Measurements from ENCODE around the gene PLA2G2E. TPM values are rescaled to one million over a fixed set of nuclear protein-coding genes. Genes with fewer than 3 reads are reported as not detected.
A peak's percentile ranks its signal among the peaks of the same experiment; 100 is the strongest.

Gene PLA2G2E
- total and polyA plus RNA-seq, 2 donors from 2014 or later: not detected

DNA sequence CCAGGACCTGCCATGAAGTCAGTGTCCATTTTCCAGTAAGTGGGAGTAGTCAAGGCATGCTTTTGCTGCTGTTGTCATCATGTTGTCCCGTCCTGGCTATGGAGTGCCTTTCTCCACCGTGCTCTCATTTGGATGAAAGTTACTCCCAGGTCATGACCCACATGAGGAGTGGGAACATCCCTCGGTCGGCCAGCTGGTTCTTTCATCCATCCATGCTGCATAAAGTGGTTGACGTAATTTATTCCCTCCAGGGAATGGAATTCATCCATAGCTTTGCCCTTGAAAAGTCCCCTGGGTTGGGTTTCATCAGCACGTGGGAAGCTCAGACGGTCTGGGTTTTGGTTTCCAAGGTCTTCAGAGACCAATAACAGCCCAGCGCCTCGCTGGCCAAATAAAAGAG, 44.4 kb upstream of the PLA2G2E start:
- H3K27me3 ChIP-seq (ENCODE audit: control insufficient read depth, insufficient read depth, low read length): no peaks in the 10 kb centered on the region
- no peak overlapping the region for H3K4me3 ChIP-seq (ENCODE audit: low read length in 3 of 3)
- no peak overlapping the region for H3K9ac ChIP-seq (ENCODE audit: low read length in 3 of 3)
- H3K27ac ChIP-seq (ENCODE audit: low read depth in 2 of 2, low read length in 2 of 2): no peak overlapping the region
- no peaks in the 10 kb centered on the region for H3K4me1 ChIP-seq (ENCODE audit: control insufficient read depth in 2 of 3, insufficient read depth in 2 of 3, low read depth in 1 of 3, low read length in 3 of 3)
- peaks cover 0 to 2% (median 0%) of the 10 kb centered on the region in 3 donors for H3K9me3 ChIP-seq (ENCODE audit: control insufficient read depth in 2 of 3, insufficient read depth in 1 of 3, low read length in 3 of 3)
- DNase-seq: peak in 4 of 5 donors; percentile 78 to 92 (median 88)
- TF ChIP-seq, protein P1, sequence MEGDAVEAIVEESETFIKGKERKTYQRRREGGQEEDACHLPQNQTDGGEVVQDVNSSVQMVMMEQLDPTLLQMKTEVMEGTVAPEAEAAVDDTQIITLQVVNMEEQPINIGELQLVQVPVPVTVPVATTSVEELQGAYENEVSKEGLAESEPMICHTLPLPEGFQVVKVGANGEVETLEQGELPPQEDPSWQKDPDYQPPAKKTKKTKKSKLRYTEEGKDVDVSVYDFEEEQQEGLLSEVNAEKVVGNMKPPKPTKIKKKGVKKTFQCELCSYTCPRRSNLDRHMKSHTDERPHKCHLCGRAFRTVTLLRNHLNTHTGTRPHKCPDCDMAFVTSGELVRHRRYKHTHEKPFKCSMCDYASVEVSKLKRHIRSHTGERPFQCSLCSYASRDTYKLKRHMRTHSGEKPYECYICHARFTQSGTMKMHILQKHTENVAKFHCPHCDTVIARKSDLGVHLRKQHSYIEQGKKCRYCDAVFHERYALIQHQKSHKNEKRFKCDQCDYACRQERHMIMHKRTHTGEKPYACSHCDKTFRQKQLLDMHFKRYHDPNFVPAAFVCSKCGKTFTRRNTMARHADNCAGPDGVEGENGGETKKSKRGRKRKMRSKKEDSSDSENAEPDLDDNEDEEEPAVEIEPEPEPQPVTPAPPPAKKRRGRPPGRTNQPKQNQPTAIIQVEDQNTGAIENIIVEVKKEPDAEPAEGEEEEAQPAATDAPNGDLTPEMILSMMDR (IDR thresholded peaks at IDR 0.05; ENCODE audit: borderline replicate concordance, extremely low read depth, insufficient read depth): no peak
- H3K36me3 ChIP-seq (ENCODE audit: control insufficient read depth in 2 of 3, insufficient read depth in 3 of 3, low read length in 3 of 3): no peaks in the 10 kb centered on the region
- no peak for FAIRE-seq
- intact Hi-C loops (cut with DNase I): no loop called here

DNA sequence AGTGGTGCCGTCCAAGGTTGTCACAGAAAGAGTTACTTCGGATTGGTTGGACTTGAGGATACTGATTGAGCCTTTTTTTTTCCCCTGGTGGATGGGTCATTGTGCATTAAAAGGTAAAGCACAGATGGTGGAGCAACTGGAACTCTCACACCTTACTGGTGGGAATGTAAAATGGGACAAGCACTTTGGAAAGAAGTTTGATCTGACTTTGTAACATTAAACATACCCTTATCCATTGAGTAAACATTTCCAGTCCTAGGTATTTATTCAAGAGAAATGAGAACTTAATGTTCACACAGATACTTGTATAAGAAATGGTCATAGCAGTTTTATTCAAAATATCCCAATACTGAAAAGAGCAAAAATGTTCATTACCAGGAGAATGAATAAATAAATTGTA, 41.1 kb upstream of the PLA2G2E start:
- Histone ChIP-seq H3K36me3 (ENCODE audit: control insufficient read depth in 2 of 3, insufficient read depth in 3 of 3, low read length in 3 of 3) (no peaks in the 10 kb centered on the region), H3K9me3 (ENCODE audit: control insufficient read depth in 2 of 3, insufficient read depth in 1 of 3, low read length in 3 of 3) (peaks cover 0 to 2% (median 0%) of the 10 kb centered on the region in 3 donors), H3K27ac (ENCODE audit: low read depth in 2 of 2, low read length in 2 of 2) (no peak overlapping the region), H3K9ac (ENCODE audit: low read length in 3 of 3) (no peak overlapping the region), H3K4me3 (ENCODE audit: low read length in 3 of 3) (no peak overlapping the region), H3K27me3 (ENCODE audit: control insufficient read depth, insufficient read depth, low read length) (no peaks in the 10 kb centered on the region), H3K4me1 (ENCODE audit: control insufficient read depth in 2 of 3, insufficient read depth in 2 of 3, low read depth in 1 of 3, low read length in 3 of 3) (no peaks in the 10 kb centered on the region)
- TF ChIP-seq, protein P1 (IDR thresholded peaks at IDR 0.05; ENCODE audit: borderline replicate concordance, extremely low read depth, insufficient read depth): no peak
- no peak for DNase-seq
- no peak for FAIRE-seq
- intact Hi-C loops (cut with DNase I): no loop called here

DNA sequence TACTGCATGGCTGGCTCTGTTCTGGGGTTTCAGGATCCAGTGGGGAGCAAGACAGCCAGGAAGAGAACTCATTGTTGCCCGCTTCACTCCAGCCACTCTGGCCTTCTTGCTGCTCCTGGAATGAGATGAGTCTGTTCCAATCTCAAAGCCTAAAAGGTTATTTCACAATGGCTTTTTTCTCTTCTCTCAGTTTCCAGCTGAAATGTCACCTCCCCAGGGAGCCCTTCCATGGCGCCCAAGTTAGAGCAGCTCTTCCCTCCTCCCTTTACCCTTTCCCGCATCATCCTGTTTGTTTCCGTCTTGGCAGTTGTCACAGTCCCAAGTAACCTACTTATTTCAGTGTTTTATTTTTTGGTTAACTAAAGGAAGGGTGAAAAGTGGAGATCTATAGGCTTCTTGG, 40.2 kb upstream of the PLA2G2E start:
- no peak overlapping the region for H3K9ac ChIP-seq (ENCODE audit: low read length in 3 of 3)
- H3K27me3 ChIP-seq (ENCODE audit: control insufficient read depth, insufficient read depth, low read length): no peaks in the 10 kb centered on the region
- intact Hi-C loops (cut with DNase I): no loop called here
- no peak overlapping the region for H3K4me3 ChIP-seq (ENCODE audit: low read length in 3 of 3)
- H3K9me3 ChIP-seq (ENCODE audit: control insufficient read depth in 2 of 3, insufficient read depth in 1 of 3, low read length in 3 of 3): peaks cover 0 to 2% (median 0%) of the 10 kb centered on the region in 3 donors
- no peak overlapping the region for H3K27ac ChIP-seq (ENCODE audit: low read depth in 2 of 2, low read length in 2 of 2)
- DNase-seq (no peak), FAIRE-seq (no peak)
- H3K4me1 ChIP-seq (ENCODE audit: control insufficient read depth in 2 of 3, insufficient read depth in 2 of 3, low read depth in 1 of 3, low read length in 3 of 3): no peaks in the 10 kb centered on the region
- H3K36me3 ChIP-seq (ENCODE audit: control insufficient read depth in 2 of 3, insufficient read depth in 3 of 3, low read length in 3 of 3): no peaks in the 10 kb centered on the region
- TF ChIP-seq, protein P1 (IDR thresholded peaks at IDR 0.05; ENCODE audit: borderline replicate concordance, extremely low read depth, insufficient read depth): no peak

DNA sequence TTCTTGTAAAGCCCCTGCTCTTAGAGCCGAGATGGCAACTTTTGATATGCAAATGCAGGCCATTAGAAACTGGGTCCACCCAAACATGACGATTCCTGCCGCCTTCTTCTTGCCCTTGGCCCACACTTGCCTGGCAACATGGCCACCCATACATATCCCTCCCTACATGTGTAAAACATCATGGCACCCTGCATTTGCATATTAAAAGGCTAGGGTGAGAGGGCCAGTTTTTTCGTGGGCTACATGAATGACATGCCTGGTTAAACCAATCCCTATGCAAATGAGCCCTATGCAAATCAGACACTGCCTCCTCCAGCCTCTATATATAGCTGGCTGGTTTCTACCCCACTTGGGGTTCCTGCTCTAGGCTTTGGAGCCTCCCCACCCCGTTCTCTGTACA, 37.2 kb upstream of the PLA2G2E start:
- H3K27me3 ChIP-seq (ENCODE audit: control insufficient read depth, insufficient read depth, low read length): no peaks in the 10 kb centered on the region
- no peak overlapping the region for H3K4me3 ChIP-seq (ENCODE audit: low read length in 3 of 3)
- intact Hi-C loops (cut with DNase I): no loop called here
- no peak overlapping the region for H3K9ac ChIP-seq (ENCODE audit: low read length in 3 of 3)
- DNase-seq (no peak), FAIRE-seq (no peak)
- no peaks in the 10 kb centered on the region for H3K4me1 ChIP-seq (ENCODE audit: control insufficient read depth in 2 of 3, insufficient read depth in 2 of 3, low read depth in 1 of 3, low read length in 3 of 3)
- TF ChIP-seq, protein P1 (IDR thresholded peaks at IDR 0.05; ENCODE audit: borderline replicate concordance, extremely low read depth, insufficient read depth): no peak
- no peaks in the 10 kb centered on the region for H3K36me3 ChIP-seq (ENCODE audit: control insufficient read depth in 2 of 3, insufficient read depth in 3 of 3, low read length in 3 of 3)
- no peak overlapping the region for H3K27ac ChIP-seq (ENCODE audit: low read depth in 2 of 2, low read length in 2 of 2)
- H3K9me3 ChIP-seq (ENCODE audit: control insufficient read depth in 2 of 3, insufficient read depth in 1 of 3, low read length in 3 of 3): peaks cover 0 to 2% (median 0%) of the 10 kb centered on the region in 3 donors

Data from kidney (tissue), 14 donors.